ENCODE data around the gene CEP170B.
"Not testable (repeated sequence)": the region's sequence is repeated elsewhere in the genome, so short reads cannot be mapped to it uniquely, and the experiment has no call there.

The CEP170B gene

GRCh38 chr14:104856157-104856868 is 8.8 kb upstream of the CEP170B start:
- TF ChIP-seq ESRRG (CRISPR knock-in tag; IDR thresholded peaks at IDR 0.05) = no peak
- no peak for TF ChIP-seq TCF4 (CRISPR knock-in tag; IDR thresholded peaks at IDR 0.05; ENCODE audit: borderline replicate concordance)
- no peak for TF ChIP-seq ARNTL (CRISPR knock-in tag; IDR thresholded peaks at IDR 0.05; ENCODE audit: borderline replicate concordance, low read depth)
- no peak for TF ChIP-seq SNAI2 (CRISPR knock-in tag; IDR thresholded peaks at IDR 0.05)
- no peak for TF ChIP-seq ZNF70 (CRISPR knock-in tag; IDR thresholded peaks at IDR 0.05)
- no peak for TF ChIP-seq CSRNP3 (CRISPR knock-in tag; IDR thresholded peaks at IDR 0.05)
- TF ChIP-seq ZC3H10 (CRISPR knock-in tag; IDR thresholded peaks at IDR 0.05) = no peak
- no peak for TF ChIP-seq TOX (CRISPR knock-in tag; IDR thresholded peaks at IDR 0.05; ENCODE audit: borderline replicate concordance)
- no peak for TF ChIP-seq ZNF565 (CRISPR knock-in tag; conservative IDR thresholded peaks at IDR 0.05; ENCODE audit: low read depth)
- no peak for TF ChIP-seq PATZ1 (CRISPR knock-in tag; IDR thresholded peaks at IDR 0.05; ENCODE audit: borderline replicate concordance)
- peak; percentile 22; the same call in 2 of the 3 replicates for ATAC-seq

GRCh38 chr14:104856869-104857860 is 7.9 kb upstream of the CEP170B start:
- no peak for ATAC-seq
- no peak for TF ChIP-seq ISL1 (CRISPR knock-in tag; IDR thresholded peaks at IDR 0.05)
- no peak for TF ChIP-seq RARB (CRISPR knock-in tag; IDR thresholded peaks at IDR 0.05)
- no peak for TF ChIP-seq ZNF8 (CRISPR knock-in tag; IDR thresholded peaks at IDR 0.05)
- TF ChIP-seq OSR1 (CRISPR knock-in tag; IDR thresholded peaks at IDR 0.05) = no peak
- no peak for TF ChIP-seq PPARA (CRISPR knock-in tag; IDR thresholded peaks at IDR 0.05; ENCODE audit: borderline replicate concordance)
- TF ChIP-seq GLIS3 (CRISPR knock-in tag; IDR thresholded peaks at IDR 0.05) = no peak
- TF ChIP-seq POU6F1 (CRISPR knock-in tag; IDR thresholded peaks at IDR 0.05; ENCODE audit: borderline replicate concordance, low read depth) = no peak
- no peak for TF ChIP-seq ZNF70 (CRISPR knock-in tag; IDR thresholded peaks at IDR 0.05)

- ATAC-seq = not testable (repeated sequence)
Measured at GRCh38 chr14:104857931-104858330, 7.1 kb upstream of the CEP170B start.

GRCh38 chr14:104858811-104859426 is 6.1 kb upstream of the CEP170B start:
- ATAC-seq = no peak
- TF ChIP-seq CSDC2 (CRISPR knock-in tag; IDR thresholded peaks at IDR 0.05) (no peak), ZFP30 (CRISPR knock-in tag; IDR thresholded peaks at IDR 0.05) (no peak), ZC3H10 (CRISPR knock-in tag; IDR thresholded peaks at IDR 0.05) (no peak), ARNTL (CRISPR knock-in tag; IDR thresholded peaks at IDR 0.05; ENCODE audit: borderline replicate concordance, low read depth) (no peak), PPARA (CRISPR knock-in tag; IDR thresholded peaks at IDR 0.05; ENCODE audit: borderline replicate concordance) (no peak), ZFP3 (CRISPR knock-in tag; IDR thresholded peaks at IDR 0.05) (no peak), SNAI2 (CRISPR knock-in tag; IDR thresholded peaks at IDR 0.05) (no peak), GLIS3 (CRISPR knock-in tag; IDR thresholded peaks at IDR 0.05) (no peak), POU6F1 (CRISPR knock-in tag; IDR thresholded peaks at IDR 0.05; ENCODE audit: borderline replicate concordance, low read depth) (no peak), TSHZ2 (CRISPR knock-in tag; IDR thresholded peaks at IDR 0.05) (no peak), ESRRG (CRISPR knock-in tag; IDR thresholded peaks at IDR 0.05) (no peak), TOX (CRISPR knock-in tag; IDR thresholded peaks at IDR 0.05; ENCODE audit: borderline replicate concordance) (no peak)

All from SK-N-SH treated with all-trans-retinoic acid at 6 μM for 48 hours (cell line).